NCI-H2196 treated with DMSO at 0.1 percent for 48 hours (cell line): Measurements from ENCODE around the gene OR1A2.
"Not testable (repeated sequence)": the region's sequence is repeated elsewhere in the genome, so short reads cannot be mapped to it uniquely, and the experiment has no call there.

ENCODE experiments used
- DNase-seq: peaks from one replicate; lab custom pipeline; 2025; ENCODE audit not compliant: unreplicated experiment; lab: John Stamatoyannopoulos, UW

The OR1A2 gene

GRCh38 chr17:3197219-3197618, at the start of gene OR1A2:
Gene OR1A2, plus strand, starts transcription at chr17:3197519. Its CDS starts 0 bp downstream, at chr17:3197519.
- no peak for DNase-seq

GRCh38 chr17:3157218-3157617, 40.1 kb upstream of the OR1A2 start:
- DNase-seq, result no peak

- DNase-seq, result no peak
Measured at GRCh38 chr17:3167574-3167973, 29.7 kb upstream of the OR1A2 start.

GRCh38 chr17:3189961-3190360, 7.4 kb upstream of the OR1A2 start:
- DNase-seq, result no peak

GRCh38 chr17:3207367-3207766, 10.0 kb downstream of the OR1A2 start, which contains the start of gene OR1A1:
Gene OR1A1, plus strand, starts transcription at chr17:3207667. Its CDS starts 7,954 bp downstream, at chr17:3215621.
- DNase-seq, result no peak

GRCh38 chr17:3208484-3208883, 11.2 kb downstream of the OR1A2 start:
- DNase-seq, result no peak

GRCh38 chr17:3213001-3213400, 15.7 kb downstream of the OR1A2 start:
- DNase-seq, result no peak

- no peak for DNase-seq
Measured at GRCh38 chr17:3213587-3213986, 16.3 kb downstream of the OR1A2 start.

GRCh38 chr17:3219978-3220377, 22.7 kb downstream of the OR1A2 start:
- not testable (repeated sequence) for DNase-seq

GRCh38 chr17:3221850-3222249, 24.5 kb downstream of the OR1A2 start:
- no peak for DNase-seq

GRCh38 chr17:3222505-3222904, 25.2 kb downstream of the OR1A2 start:
- DNase-seq, result no peak

GRCh38 chr17:3224721-3225352, 27.5 kb downstream of the OR1A2 start:
- DNase-seq, result not testable (repeated sequence)

GRCh38 chr17:3232300-3232699, 35.0 kb downstream of the OR1A2 start:
- not testable (repeated sequence) for DNase-seq

- DNase-seq, result not testable (repeated sequence)
Measured at GRCh38 chr17:3238685-3239084, 41.4 kb downstream of the OR1A2 start.

GRCh38 chr17:3241044-3241443, 43.7 kb downstream of the OR1A2 start:
- not testable (repeated sequence) for DNase-seq

GRCh38 chr17:3244841-3245240, 47.5 kb downstream of the OR1A2 start:
- DNase-seq, result not testable (repeated sequence)
